OCI-LY7 (cell line): ENCODE data around the gene CGB8. TPM values are rescaled to one million over a fixed set of nuclear protein-coding genes. Genes with fewer than 3 reads are reported as not detected.

Experiments
- BruUV-seq: library from RNA; stranded (reverse); fragments of 400-500 nt; replicated peaks from 2 replicates; lab custom pipeline; 2021; lab: Mats Ljungman, UMichigan
- CTCF ChIA-PET: fragments of 300-600 bp; sonication (Branson Sonifier 250); formaldehyde crosslinking; loops from one replicate; lab custom pipeline; 2022; ENCODE audit warnings: antibody characterized with exemption; ENCODE audit not compliant: unreplicated experiment; lab: Charles Lee
- POLR2A ChIA-PET: fragments of 300-600 bp; sonication (Branson Sonifier 250); formaldehyde crosslinking; loops from one replicate; lab custom pipeline; 2022; ENCODE audit warnings: antibody characterized with exemption; lab: Charles Lee
- DNase-seq: peaks from one replicate; pipeline ENCODE4 v3.0.0-alpha.2; 2015; ENCODE audit warnings: low spot score
- H2AFZ ChIP-seq: fragments of 200-600 bp; sonication (generic), shearing (Covaris generic); 2 replicates; pipeline ENCODE4 v1.6.1; 2014; ENCODE audit warnings: mild to moderate bottlenecking, antibody characterized with exemption, low read length, moderate library complexity
- H3K27ac ChIP-seq: fragments of 200-600 bp; sonication (generic); 2 replicates; pipeline ENCODE4 v1.5.1; 2014; ENCODE audit warnings: mixed run types, low read depth, mild to moderate bottlenecking, moderate library complexity, low read length, inconsistent platforms; ENCODE audit not compliant: poor library complexity, severe bottlenecking
- H3K36me3 ChIP-seq: fragments of 200-600 bp; sonication (generic); 2 replicates; pipeline ENCODE4 v1.6.1; 2014; ENCODE audit warnings: mild to moderate bottlenecking, antibody characterized with exemption, low read length, moderate library complexity, mixed read lengths; ENCODE audit not compliant: insufficient read depth
- H3K4me1 ChIP-seq: fragments of 200-600 bp; sonication (generic); 2 replicates; pipeline ENCODE4 v1.5.1; 2014; ENCODE audit warnings: mild to moderate bottlenecking, low read length; ENCODE audit not compliant: insufficient read depth, poor library complexity, severe bottlenecking
- H3K4me2 ChIP-seq: fragments of 200-600 bp; sonication (generic); 2 replicates; pipeline ENCODE4 v1.6.1; 2014; ENCODE audit warnings: mild to moderate bottlenecking, low read length
- H3K4me3 ChIP-seq: fragments of 200-600 bp; sonication (generic); 2 replicates; pipeline ENCODE4 v1.5.1; 2014; ENCODE audit warnings: mild to moderate bottlenecking, low read depth, low read length; ENCODE audit not compliant: poor library complexity, severe bottlenecking
- H3K79me2 ChIP-seq: fragments of 200-600 bp; sonication (generic); 2 replicates; pipeline ENCODE4 v1.6.1; 2016; ENCODE audit warnings: low read depth, mild to moderate bottlenecking, low read length, moderate library complexity, mixed read lengths; ENCODE audit not compliant: insufficient read depth
- H3K9me2 ChIP-seq: fragments of 200-600 bp; sonication (generic); 2 replicates; pipeline ENCODE4 v1.6.1; 2016; ENCODE audit warnings: mild to moderate bottlenecking, low read length, mixed read lengths; ENCODE audit not compliant: insufficient read depth
- H3K9me3 ChIP-seq: fragments of 200-600 bp; sonication (generic); 2 replicates; pipeline ENCODE4 v1.6.1; 2014; ENCODE audit warnings: mild to moderate bottlenecking, mixed run types, low read length, mixed read lengths
- H4K20me1 ChIP-seq: fragments of 200-600 bp; sonication (generic); 2 replicates; pipeline ENCODE4 v1.6.1; 2014; ENCODE audit warnings: mild to moderate bottlenecking, antibody characterized with exemption, low read length, moderate library complexity, mixed read lengths; ENCODE audit not compliant: insufficient read depth
- EZH2phosphoT487 ChIP-seq: fragments of 200-600 bp; sonication (generic); IDR thresholded peaks from 2 replicates; pipeline ENCODE4 v1.6.1; 2018; ENCODE audit warnings: low read depth, borderline replicate concordance, mild to moderate bottlenecking, mixed run types, antibody characterized with exemption, low read length, moderate library complexity, mixed read lengths
- intact Hi-C: fragments of 100-400 bp; cut with micrococcal nuclease; formaldehyde crosslinking; loops from one replicate; pipeline ENCODE4 v1.10.0; 2022; ENCODE audit not compliant: unreplicated experiment
- total RNA-seq, 2 experiments: library from RNA; depleted of rRNA in 1 of 2; stranded (reverse); fragments of >200 nt in 1 of 2; shearing (Covaris generic) in 1 of 2; gene quantifications; 2 replicates each; pipeline ENCODE4 v1.2.3, GENCODE V29; 2014 to 2022
- TF ChIP-seq, protein P1 (sequence below): fragments of 200-600 bp; sonication (generic); conservative IDR thresholded peaks from 2 replicates; pipeline ENCODE4 v1.5.1; 2014; ENCODE audit warnings: mild to moderate bottlenecking, antibody characterized with exemption, low read length, moderate library complexity, mixed read lengths

CGB8 gene
- total RNA-seq, 2 experiments from 2014 or later = not detected

DNA sequence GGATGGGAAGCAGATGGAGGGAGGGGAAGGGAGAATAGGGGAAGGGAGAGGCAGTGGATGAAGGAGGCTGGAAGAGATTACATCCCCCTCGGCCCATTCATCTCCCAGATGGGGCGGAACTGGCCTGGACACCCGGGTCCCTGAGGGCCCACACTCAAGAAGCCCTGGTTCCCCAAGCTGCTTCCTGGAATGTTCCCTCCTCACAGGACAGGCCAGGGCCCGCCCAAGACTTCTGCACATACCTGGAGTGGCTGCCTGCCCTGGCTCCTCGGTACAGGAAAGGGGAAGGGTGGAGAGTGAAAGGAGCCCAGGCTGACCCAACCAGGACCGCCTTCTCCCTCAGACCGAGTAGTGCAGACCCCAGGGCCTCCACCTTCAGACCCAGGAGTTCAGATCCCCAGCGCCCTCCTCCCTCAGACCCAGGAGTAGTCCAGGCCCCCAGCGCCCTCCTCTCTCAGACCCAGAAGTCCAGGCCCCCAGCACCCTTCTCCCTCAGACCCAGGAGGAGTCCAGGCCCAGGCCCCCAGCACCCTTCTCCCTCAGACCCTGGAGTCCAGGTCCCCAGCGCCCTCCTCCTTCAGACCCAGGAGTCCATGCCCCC is 15.2 kb upstream of the CGB8 start:
- no peak for DNase-seq
- Histone ChIP-seq H3K4me3 (no peak overlapping the region), H2AFZ (no peak overlapping the region), H3K27ac (no peak overlapping the region), H3K9me2 (no peaks in the 10 kb centered on the region), H4K20me1 (no peaks in the 10 kb centered on the region; the same call in 1 of the 2 replicates), H3K4me1 (no peaks in the 10 kb centered on the region), H3K36me3 (no peaks in the 10 kb centered on the region), H3K79me2 (no peaks in the 10 kb centered on the region), H3K4me2 (no peak overlapping the region), H3K9me3 (no peaks in the 10 kb centered on the region)
- BruUV-seq = no TSS peak
- ChIA-PET CTCF (no interaction called here), POLR2A (no interaction called here)
- intact Hi-C loops = no loop called here
- TF ChIP-seq, protein P1, sequence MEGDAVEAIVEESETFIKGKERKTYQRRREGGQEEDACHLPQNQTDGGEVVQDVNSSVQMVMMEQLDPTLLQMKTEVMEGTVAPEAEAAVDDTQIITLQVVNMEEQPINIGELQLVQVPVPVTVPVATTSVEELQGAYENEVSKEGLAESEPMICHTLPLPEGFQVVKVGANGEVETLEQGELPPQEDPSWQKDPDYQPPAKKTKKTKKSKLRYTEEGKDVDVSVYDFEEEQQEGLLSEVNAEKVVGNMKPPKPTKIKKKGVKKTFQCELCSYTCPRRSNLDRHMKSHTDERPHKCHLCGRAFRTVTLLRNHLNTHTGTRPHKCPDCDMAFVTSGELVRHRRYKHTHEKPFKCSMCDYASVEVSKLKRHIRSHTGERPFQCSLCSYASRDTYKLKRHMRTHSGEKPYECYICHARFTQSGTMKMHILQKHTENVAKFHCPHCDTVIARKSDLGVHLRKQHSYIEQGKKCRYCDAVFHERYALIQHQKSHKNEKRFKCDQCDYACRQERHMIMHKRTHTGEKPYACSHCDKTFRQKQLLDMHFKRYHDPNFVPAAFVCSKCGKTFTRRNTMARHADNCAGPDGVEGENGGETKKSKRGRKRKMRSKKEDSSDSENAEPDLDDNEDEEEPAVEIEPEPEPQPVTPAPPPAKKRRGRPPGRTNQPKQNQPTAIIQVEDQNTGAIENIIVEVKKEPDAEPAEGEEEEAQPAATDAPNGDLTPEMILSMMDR = no peak
- TF ChIP-seq EZH2phosphoT487 = no peak

DNA sequence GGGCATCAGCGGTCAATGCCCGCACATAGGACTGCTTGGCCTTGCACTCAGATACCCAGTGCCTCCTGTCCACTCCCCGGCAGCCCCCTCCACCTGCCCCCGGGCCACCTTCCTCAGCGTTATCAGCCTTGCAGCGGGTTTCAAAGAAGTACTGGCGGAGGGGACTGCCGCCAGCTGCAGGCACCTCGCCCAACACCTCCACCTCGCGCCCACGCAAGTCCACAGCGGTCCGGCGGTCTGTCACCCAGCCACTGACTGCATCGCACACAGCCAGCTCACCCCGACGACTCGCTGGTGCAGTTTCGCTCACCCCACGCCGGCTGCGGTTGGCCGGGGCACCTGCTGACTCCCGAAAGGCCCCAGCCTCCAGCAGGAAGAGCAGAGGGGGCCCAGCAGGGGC is 12.5 kb upstream of the CGB8 start:
- no peak for TF ChIP-seq EZH2phosphoT487
- TF ChIP-seq, protein P1 = no peak
- POLR2A ChIA-PET = no interaction called here
- CTCF ChIA-PET = no interaction called here
- H3K27ac ChIP-seq = no peak overlapping the region
- no peaks in the 10 kb centered on the region for H3K9me3 ChIP-seq
- intact Hi-C loops = no loop called here
- H2AFZ ChIP-seq = no peak overlapping the region
- BruUV-seq = no TSS peak
- H3K79me2 ChIP-seq = no peaks in the 10 kb centered on the region
- H3K4me1 ChIP-seq = no peaks in the 10 kb centered on the region
- no peaks in the 10 kb centered on the region for H3K36me3 ChIP-seq
- no peak overlapping the region for H3K4me3 ChIP-seq
- no peak for DNase-seq
- H3K9me2 ChIP-seq = no peaks in the 10 kb centered on the region
- no peaks in the 10 kb centered on the region for H4K20me1 ChIP-seq
- H3K4me2 ChIP-seq = no peak overlapping the region

DNA sequence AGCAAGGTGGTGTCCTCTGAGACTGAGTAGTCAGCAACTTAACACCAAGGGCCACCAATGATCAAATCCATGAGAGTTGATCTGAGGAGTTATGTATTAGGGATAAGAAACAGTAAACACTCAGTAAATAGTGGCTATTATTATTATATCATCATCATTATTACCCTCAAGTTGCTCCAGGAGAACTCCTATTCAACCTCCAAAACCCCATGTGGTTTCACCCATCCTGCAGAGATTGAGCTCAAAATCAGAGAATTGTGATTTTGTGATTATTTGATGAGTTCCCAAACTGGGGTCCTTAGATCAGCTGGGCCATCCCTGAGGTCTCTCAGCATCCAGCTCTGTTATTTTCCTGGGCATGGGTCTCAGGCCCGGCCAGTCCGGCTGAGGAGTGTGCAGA is 12.1 kb upstream of the CGB8 start:
- CTCF ChIA-PET = interaction anchor here (0.7 kb wide), 1 partner anchor 262 kb away, joined by 3 read pairs; no protein-coding TSS in a partner anchor

More for the DNA sequence above, 12.1 kb upstream of the CGB8 start:
- H3K27ac ChIP-seq = no peak overlapping the region
- no peaks in the 10 kb centered on the region for H3K9me3 ChIP-seq
- H3K4me3 ChIP-seq = no peak overlapping the region
- DNase-seq = no peak
- H4K20me1 ChIP-seq = no peaks in the 10 kb centered on the region
- H2AFZ ChIP-seq = no peak overlapping the region
- intact Hi-C loops = no loop called here
- no peak for TF ChIP-seq EZH2phosphoT487
- TF ChIP-seq, protein P1 = no peak
- H3K79me2 ChIP-seq = no peaks in the 10 kb centered on the region
- H3K4me2 ChIP-seq = no peak overlapping the region
- no peaks in the 10 kb centered on the region for H3K9me2 ChIP-seq
- POLR2A ChIA-PET = interaction anchor here (0.6 kb wide), 1 partner anchor 50 kb away, joined by 3 read pairs; no protein-coding TSS in a partner anchor
- no peaks in the 10 kb centered on the region for H3K4me1 ChIP-seq
- no peaks in the 10 kb centered on the region for H3K36me3 ChIP-seq
- BruUV-seq = no TSS peak
